K562 (cell line): ENCODE results near the gene CLCF1. TPM values are rescaled to one million over a fixed set of nuclear protein-coding genes. Genes with fewer than 3 reads are reported as not detected.

ENCODE experiments used
- CXXC5 ChIP-seq: fragments of 250-450 bp; sonication (Bioruptor Pico); IDR thresholded peaks from 2 replicates; pipeline ENCODE4 v1.8.0; 2022; ENCODE audit warnings: inconsistent platforms, mild to moderate bottlenecking, moderate library complexity
- DDX20 ChIP-seq: fragments of 450-650 bp; IDR thresholded peaks from 2 replicates; pipeline ENCODE4 v1.6.1; 2016; ENCODE audit warnings: missing genetic modification characterization, low read depth, mild to moderate bottlenecking, missing compliant biosample characterization, moderate library complexity
- EGR1 ChIP-seq: fragments of 450-650 bp; conservative IDR thresholded peaks from 2 replicates; pipeline ENCODE4 v1.6.1; 2017; ENCODE audit warnings: mild to moderate bottlenecking
- HMG20A ChIP-seq: fragments of 450-650 bp; formaldehyde crosslinking; conservative IDR thresholded peaks from 2 replicates; pipeline ENCODE4 v1.4.0; 2020; ENCODE audit warnings: mild to moderate bottlenecking, mixed read lengths
- HNRNPL ChIP-seq: fragments of 200-400 bp; formaldehyde crosslinking; IDR thresholded peaks from 2 replicates; pipeline ENCODE4 v1.6.1; 2017; ENCODE audit warnings: low read depth, mild to moderate bottlenecking, low read length
- MAZ ChIP-seq, 2 experiments: fragments of 450-650 bp in 1 of 2; sonication (generic) in 1 of 2; formaldehyde crosslinking; IDR thresholded peaks in 1 of 2; conservative IDR thresholded peaks in 1 of 2; 2 replicates each; pipeline versions ENCODE4 v1.4.0 to v1.5.0; 2020; ENCODE audit warnings: mild to moderate bottlenecking in 1 of 2, missing genetic modification reagents in 1 of 2
- MTA3 ChIP-seq: fragments of 450-650 bp; formaldehyde crosslinking; IDR thresholded peaks from 2 replicates; pipeline ENCODE4 v1.6.1; 2017; ENCODE audit warnings: mild to moderate bottlenecking, borderline replicate concordance
- NR4A1 ChIP-seq, 2 experiments: fragments of 250-450 bp in 1 of 2; fragments of 450-650 bp in 1 of 2; sonication (Bioruptor Pico) in 1 of 2; IDR thresholded peaks; 2 replicates each; pipeline versions ENCODE4 v1.4.0 to v1.6.1; 2016 to 2020; ENCODE audit warnings: mild to moderate bottlenecking in 2 of 2, missing compliant biosample characterization in 1 of 2, missing genetic modification characterization in 1 of 2, moderate library complexity in 1 of 2
- SMARCB1 ChIP-seq: IDR thresholded peaks from 2 replicates; pipeline ENCODE4 v1.6.1; 2011; ENCODE audit warnings: improper control_type of control experiment, low read depth; ENCODE audit not compliant: insufficient read length
- SMARCE1 ChIP-seq: fragments of 450-650 bp; IDR thresholded peaks from 2 replicates; pipeline ENCODE4 v1.7.1; 2016; ENCODE audit warnings: mild to moderate bottlenecking
- ZNF589 ChIP-seq: fragments of 200-800 bp; sonication (Bioruptor generic); IDR thresholded peaks from 2 replicates; pipeline ENCODE4 v1.6.1; 2016; ENCODE audit warnings: low read depth, missing genetic modification characterization, missing compliant biosample characterization
- polyA plus RNA-seq, 8 experiments: library from polyadenylated mRNA; depleted of rRNA in 4 of 8; stranded (reverse) in 5 of 8; unstranded in 3 of 8; fragments of >200 nt; fragmentation: Nextera tagmentation in 2 of 8; fragmentation: Illumina TruSeq in 1 of 8; extraction: Ambion mirVana in 2 of 8; extraction: Trizol in 1 of 8; gene quantifications; 2 replicates each; pipeline versions ENCODE4 v1.2.1 to v1.2.3, GENCODE V29; 2011 to 2014; ENCODE audit warnings: inconsistent platforms in 1 of 8, missing spikeins in 1 of 8
- total RNA-seq, 7 experiments: library from RNA; depleted of rRNA in 6 of 7; stranded (reverse); fragments of >200 nt in 6 of 7; fragmentation: Illumina TruSeq in 2 of 7; extraction: Trizol in 2 of 7; gene quantifications; 2 replicates each; pipeline versions ENCODE4 v1.2.1 to v1.2.3, GENCODE V29; 2011 to 2021; ENCODE audit warnings: low replicate concordance in 1 of 7
- TF ChIP-seq, protein P1 (sequence below): fragments of 250-450 bp; sonication (Bioruptor Pico); IDR thresholded peaks from 2 replicates; pipeline ENCODE4 v1.8.0; 2021; ENCODE audit warnings: mild to moderate bottlenecking, moderate library complexity
- TF ChIP-seq, protein P2 (sequence below), 2 experiments: fragments of 250-450 bp in 1 of 2; fragments of 450-650 bp in 1 of 2; sonication (Bioruptor Pico) in 1 of 2; IDR thresholded peaks; 2 replicates each; pipeline versions ENCODE4 v1.6.1 to v1.8.0; 2016 to 2021; ENCODE audit warnings: mild to moderate bottlenecking in 2 of 2, moderate library complexity in 2 of 2, missing compliant biosample characterization in 1 of 2, missing genetic modification characterization in 1 of 2
- TF ChIP-seq, protein P3 (sequence below), 2 experiments: fragments of 450-650 bp; IDR thresholded peaks; 2 replicates each; pipeline ENCODE4 v1.6.1; 2018; ENCODE audit warnings: mild to moderate bottlenecking in 2 of 2, low read depth in 1 of 2; ENCODE audit not compliant: partially characterized antibody in 2 of 2
- TF ChIP-seq, protein P4 (sequence below): fragments of 250-450 bp; sonication (Bioruptor Pico); IDR thresholded peaks from 2 replicates; pipeline ENCODE4 v1.8.0; 2022; ENCODE audit warnings: moderate library complexity, mild to moderate bottlenecking, inconsistent platforms
- TF ChIP-seq, protein P5 (sequence below): fragments of 450-650 bp; formaldehyde crosslinking; IDR thresholded peaks from 2 replicates; pipeline ENCODE4 v1.4.0; 2022; ENCODE audit warnings: missing genetic modification characterization

The CLCF1 gene
- total and polyA plus RNA-seq, 9 of the 15 experiments (the other 6 are each of a cell fraction or from before 2014, with no cell fraction given): 0.49 to 5.8 (median 3.0) TPM

DNA sequence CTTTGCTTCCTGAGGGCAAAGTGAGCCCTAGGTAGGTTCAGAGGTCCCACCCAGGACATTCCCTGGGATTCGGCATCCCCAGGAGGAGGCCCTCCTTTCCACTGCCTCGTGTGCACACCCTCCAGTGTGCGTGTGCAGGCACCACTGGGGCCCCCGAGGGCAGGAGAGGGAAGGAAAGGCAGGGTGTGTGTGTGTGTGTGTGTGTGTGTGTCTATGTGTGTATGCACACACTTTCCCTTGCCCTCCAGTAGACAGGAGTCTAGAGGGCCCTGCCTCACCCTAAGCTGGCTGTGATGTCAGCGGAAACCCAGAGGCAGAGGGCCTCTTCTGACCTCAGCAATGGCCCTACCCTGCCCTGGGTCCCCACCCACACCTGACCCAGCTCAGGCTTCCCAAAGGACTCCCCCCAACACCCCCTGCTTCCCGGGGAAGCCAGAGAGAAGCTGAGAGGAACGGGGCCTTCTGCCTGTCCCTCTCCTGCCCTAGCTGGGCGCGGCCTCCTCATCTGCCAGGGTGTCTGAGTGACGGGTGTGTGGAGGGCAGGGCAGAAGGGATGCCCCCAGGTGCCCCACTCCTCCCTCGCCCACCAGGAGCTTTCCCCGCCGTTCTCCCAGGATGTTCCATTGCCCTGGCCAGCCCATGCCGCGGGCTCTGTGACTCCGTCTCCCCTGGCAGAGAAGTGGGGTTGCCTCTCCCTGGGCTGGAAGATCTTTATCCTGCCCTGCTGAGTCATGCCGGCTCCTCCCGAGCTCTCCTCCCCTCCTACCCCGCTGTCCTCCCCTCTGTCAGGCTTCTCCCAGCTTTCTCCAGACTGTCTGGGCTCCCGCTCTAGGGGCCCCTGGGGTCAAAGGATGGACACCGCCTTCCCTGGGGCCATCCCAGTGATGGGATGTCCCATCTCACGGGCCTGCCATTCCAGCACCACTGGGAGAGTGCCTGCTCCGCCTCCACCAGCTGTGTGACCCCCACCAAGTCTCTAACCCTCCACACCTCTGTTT lies 6.0 kb upstream of the CLCF1 start (continued):
- TF ChIP-seq SMARCB1 (peak; percentile 31), HNRNPL (0 out of 2 replicates have a peak, but pooled peaks have one; percentile 62), MTA3 (peak; percentile 88), EGR1 (0 out of 2 replicates have a peak, but pooled peaks have one; percentile 3), ZNF589 (CRISPR knock-in tag) (peak; percentile 66), MAZ (CRISPR knock-in tag; conservative IDR thresholded peaks at IDR 0.05 in 1 of 2, IDR thresholded peaks at IDR 0.05 in 1 of 2) (peak; percentile 63 to 66; a peak in 3 of 4 replicates), DDX20 (no peak), SMARCE1 (peak; percentile 89), NR4A1 (CRISPR knock-in tag; IDR thresholded peaks at IDR 0.05) (peak; percentile 88; the same call in 1 of the 2 replicates), NR4A1 (tag; IDR thresholded peaks at IDR 0.05) (peak; percentile 83), CXXC5 (peak; percentile 51), HMG20A (CRISPR knock-in tag) (no peak)
- TF ChIP-seq, protein P1, sequence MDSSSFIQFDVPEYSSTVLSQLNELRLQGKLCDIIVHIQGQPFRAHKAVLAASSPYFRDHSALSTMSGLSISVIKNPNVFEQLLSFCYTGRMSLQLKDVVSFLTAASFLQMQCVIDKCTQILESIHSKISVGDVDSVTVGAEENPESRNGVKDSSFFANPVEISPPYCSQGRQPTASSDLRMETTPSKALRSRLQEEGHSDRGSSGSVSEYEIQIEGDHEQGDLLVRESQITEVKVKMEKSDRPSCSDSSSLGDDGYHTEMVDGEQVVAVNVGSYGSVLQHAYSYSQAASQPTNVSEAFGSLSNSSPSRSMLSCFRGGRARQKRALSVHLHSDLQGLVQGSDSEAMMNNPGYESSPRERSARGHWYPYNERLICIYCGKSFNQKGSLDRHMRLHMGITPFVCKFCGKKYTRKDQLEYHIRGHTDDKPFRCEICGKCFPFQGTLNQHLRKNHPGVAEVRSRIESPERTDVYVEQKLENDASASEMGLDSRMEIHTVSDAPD (CRISPR knock-in tag): no peak
- TF ChIP-seq, protein P2, sequence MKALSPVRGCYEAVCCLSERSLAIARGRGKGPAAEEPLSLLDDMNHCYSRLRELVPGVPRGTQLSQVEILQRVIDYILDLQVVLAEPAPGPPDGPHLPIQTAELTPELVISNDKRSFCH (CRISPR knock-in tag; IDR thresholded peaks at IDR 0.05): no peak
- TF ChIP-seq, protein P2 (tag; IDR thresholded peaks at IDR 0.05): 0 out of 2 replicates have a peak, but pooled peaks have one; percentile 44
- TF ChIP-seq, protein P3, sequence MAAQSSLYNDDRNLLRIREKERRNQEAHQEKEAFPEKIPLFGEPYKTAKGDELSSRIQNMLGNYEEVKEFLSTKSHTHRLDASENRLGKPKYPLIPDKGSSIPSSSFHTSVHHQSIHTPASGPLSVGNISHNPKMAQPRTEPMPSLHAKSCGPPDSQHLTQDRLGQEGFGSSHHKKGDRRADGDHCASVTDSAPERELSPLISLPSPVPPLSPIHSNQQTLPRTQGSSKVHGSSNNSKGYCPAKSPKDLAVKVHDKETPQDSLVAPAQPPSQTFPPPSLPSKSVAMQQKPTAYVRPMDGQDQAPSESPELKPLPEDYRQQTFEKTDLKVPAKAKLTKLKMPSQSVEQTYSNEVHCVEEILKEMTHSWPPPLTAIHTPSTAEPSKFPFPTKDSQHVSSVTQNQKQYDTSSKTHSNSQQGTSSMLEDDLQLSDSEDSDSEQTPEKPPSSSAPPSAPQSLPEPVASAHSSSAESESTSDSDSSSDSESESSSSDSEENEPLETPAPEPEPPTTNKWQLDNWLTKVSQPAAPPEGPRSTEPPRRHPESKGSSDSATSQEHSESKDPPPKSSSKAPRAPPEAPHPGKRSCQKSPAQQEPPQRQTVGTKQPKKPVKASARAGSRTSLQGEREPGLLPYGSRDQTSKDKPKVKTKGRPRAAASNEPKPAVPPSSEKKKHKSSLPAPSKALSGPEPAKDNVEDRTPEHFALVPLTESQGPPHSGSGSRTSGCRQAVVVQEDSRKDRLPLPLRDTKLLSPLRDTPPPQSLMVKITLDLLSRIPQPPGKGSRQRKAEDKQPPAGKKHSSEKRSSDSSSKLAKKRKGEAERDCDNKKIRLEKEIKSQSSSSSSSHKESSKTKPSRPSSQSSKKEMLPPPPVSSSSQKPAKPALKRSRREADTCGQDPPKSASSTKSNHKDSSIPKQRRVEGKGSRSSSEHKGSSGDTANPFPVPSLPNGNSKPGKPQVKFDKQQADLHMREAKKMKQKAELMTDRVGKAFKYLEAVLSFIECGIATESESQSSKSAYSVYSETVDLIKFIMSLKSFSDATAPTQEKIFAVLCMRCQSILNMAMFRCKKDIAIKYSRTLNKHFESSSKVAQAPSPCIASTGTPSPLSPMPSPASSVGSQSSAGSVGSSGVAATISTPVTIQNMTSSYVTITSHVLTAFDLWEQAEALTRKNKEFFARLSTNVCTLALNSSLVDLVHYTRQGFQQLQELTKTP (IDR thresholded peaks at IDR 0.05; ENCODE audit: low read depth in 1 of 2, partially characterized antibody in 2 of 2): no peak
- TF ChIP-seq, protein P4, sequence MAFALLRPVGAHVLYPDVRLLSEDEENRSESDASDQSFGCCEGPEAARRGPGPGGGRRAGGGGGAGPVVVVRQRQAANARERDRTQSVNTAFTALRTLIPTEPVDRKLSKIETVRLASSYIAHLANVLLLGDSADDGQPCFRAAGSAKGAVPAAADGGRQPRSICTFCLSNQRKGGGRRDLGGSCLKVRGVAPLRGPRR (CRISPR knock-in tag): 0 out of 2 replicates have a peak, but pooled peaks have one; percentile 24
- TF ChIP-seq, protein P5, sequence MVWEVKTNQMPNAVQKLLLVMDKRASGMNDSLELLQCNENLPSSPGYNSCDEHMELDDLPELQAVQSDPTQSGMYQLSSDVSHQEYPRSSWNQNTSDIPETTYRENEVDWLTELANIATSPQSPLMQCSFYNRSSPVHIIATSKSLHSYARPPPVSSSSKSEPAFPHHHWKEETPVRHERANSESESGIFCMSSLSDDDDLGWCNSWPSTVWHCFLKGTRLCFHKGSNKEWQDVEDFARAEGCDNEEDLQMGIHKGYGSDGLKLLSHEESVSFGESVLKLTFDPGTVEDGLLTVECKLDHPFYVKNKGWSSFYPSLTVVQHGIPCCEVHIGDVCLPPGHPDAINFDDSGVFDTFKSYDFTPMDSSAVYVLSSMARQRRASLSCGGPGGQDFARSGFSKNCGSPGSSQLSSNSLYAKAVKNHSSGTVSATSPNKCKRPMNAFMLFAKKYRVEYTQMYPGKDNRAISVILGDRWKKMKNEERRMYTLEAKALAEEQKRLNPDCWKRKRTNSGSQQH (CRISPR knock-in tag): peak; percentile 6; the same call in 1 of the 2 replicates
